RWPE1 (cell line): ENCODE data around the gene MYO18B.

Experiments
- CTCF ChIA-PET: fragments of 350-600 bp; sonication (Branson Sonifier 250); formaldehyde crosslinking; extraction: SDS; loops from one replicate; lab custom pipeline; 2021; lab: Yijun Ruan, JAX
- POLR2A ChIA-PET: fragments of 400-600 bp; formaldehyde crosslinking; extraction: SDS; loops from one replicate; lab custom pipeline; 2020; ENCODE audit warnings: antibody characterized with exemption; ENCODE audit not compliant: low non-redundant PET; lab: Yijun Ruan, JAX
- DNase-seq: peaks from one replicate; pipeline ENCODE4 v3.0.0; 2012; ENCODE audit warnings: low spot score
- H3K27ac ChIP-seq: fragments of 450-650 bp; 2 replicates; pipeline ENCODE4 v1.5.1; 2017
- TF ChIP-seq, protein P1 (sequence below): fragments of 450-650 bp; conservative IDR thresholded peaks from 2 replicates; pipeline ENCODE4 v1.5.1; 2017; ENCODE audit warnings: low read depth, mild to moderate bottlenecking

MYO18B gene

DNA sequence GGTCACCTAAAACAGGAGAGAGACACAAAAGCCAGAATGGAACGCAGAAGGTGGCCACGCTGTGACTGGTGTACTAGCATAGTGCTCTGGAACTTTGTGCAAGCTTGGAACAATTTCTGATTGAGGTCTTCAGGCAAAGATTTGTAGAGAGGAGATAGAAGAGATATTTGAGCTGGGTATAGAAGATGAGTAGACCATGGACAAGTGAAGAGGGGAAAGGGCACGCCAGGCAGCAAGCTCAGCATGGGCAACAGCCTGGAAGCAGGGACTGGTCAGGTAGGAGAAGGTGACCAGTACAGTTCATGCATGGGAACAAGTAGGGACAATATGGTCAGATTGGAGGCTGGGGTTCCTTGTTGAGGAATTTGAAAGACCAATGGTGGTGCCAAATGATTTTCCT, 24.4 kb downstream of the MYO18B start:
- CTCF ChIA-PET: interaction anchor here (0.7 kb wide), 1 partner anchor 564 kb away, joined by 3 read pairs; no protein-coding TSS in a partner anchor
- POLR2A ChIA-PET: no interaction called here

GRCh38 chr22:25770333-25770732, 28.3 kb downstream of the MYO18B start:
- ChIA-PET POLR2A (no interaction called here), CTCF (no interaction called here)
- TF ChIP-seq, protein P1, sequence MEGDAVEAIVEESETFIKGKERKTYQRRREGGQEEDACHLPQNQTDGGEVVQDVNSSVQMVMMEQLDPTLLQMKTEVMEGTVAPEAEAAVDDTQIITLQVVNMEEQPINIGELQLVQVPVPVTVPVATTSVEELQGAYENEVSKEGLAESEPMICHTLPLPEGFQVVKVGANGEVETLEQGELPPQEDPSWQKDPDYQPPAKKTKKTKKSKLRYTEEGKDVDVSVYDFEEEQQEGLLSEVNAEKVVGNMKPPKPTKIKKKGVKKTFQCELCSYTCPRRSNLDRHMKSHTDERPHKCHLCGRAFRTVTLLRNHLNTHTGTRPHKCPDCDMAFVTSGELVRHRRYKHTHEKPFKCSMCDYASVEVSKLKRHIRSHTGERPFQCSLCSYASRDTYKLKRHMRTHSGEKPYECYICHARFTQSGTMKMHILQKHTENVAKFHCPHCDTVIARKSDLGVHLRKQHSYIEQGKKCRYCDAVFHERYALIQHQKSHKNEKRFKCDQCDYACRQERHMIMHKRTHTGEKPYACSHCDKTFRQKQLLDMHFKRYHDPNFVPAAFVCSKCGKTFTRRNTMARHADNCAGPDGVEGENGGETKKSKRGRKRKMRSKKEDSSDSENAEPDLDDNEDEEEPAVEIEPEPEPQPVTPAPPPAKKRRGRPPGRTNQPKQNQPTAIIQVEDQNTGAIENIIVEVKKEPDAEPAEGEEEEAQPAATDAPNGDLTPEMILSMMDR: no peak
- H3K27ac ChIP-seq: no peak overlapping the region
- DNase-seq: no peak

More for the DNA sequence above, 24.4 kb downstream of the MYO18B start:
- no peak for DNase-seq
- H3K27ac ChIP-seq: no peak overlapping the region
- TF ChIP-seq, protein P1: no peak

- DNase-seq: no peak
- TF ChIP-seq, protein P1: no peak
- no peak overlapping the region for H3K27ac ChIP-seq
- CTCF ChIA-PET: interaction anchor here (0.6 to 0.8 kb wide), 5 partner anchors 16 to 277 kb away, joined by 3 to 4 read pairs (median 3); no protein-coding TSS in a partner anchor
- POLR2A ChIA-PET: no interaction called here
These were observed 30.3 kb downstream of the MYO18B start for GRCh38 chr22:25772288-25772687.

DNA sequence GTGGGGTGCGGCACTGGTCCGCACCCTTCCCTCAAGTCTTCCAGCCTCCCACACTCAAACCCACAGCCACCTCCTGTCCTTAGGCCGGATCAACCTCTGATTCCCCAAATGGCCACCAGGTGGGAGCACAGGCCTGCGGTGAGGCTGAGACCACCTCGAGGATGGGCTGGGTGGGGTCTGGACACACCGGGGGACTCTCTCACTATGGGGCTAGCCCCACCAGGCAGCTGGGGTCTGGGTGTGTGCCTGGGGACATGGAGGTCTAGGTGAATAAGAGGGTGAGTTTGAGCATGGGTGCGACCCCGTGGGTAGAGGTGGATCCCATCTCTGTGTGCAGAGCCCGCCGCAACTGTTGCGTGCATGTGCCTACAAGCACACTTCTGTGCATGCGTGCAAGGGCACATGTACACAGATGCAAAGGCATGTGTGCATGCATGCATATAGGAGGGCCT, 32.6 kb downstream of the MYO18B start:
- no peak for DNase-seq
- ChIA-PET POLR2A (no interaction called here), CTCF (no interaction called here)
- H3K27ac ChIP-seq: no peak overlapping the region
- TF ChIP-seq, protein P1: peak; percentile 30

GRCh38 chr22:25775531-25775930, 33.5 kb downstream of the MYO18B start:
- H3K27ac ChIP-seq: no peak overlapping the region
- TF ChIP-seq, protein P1: no peak
- ChIA-PET CTCF (interaction anchor here (0.6 kb wide), 1 partner anchor 193 kb away, joined by 6 read pairs; no protein-coding TSS in a partner anchor), POLR2A (no interaction called here)
- no peak for DNase-seq

- TF ChIP-seq, protein P1: no peak
- ChIA-PET CTCF (no interaction called here), POLR2A (no interaction called here)
- no peak overlapping the region for H3K27ac ChIP-seq
- DNase-seq: no peak
These were observed 35.4 kb downstream of the MYO18B start for GRCh38 chr22:25777411-25777810.

DNA sequence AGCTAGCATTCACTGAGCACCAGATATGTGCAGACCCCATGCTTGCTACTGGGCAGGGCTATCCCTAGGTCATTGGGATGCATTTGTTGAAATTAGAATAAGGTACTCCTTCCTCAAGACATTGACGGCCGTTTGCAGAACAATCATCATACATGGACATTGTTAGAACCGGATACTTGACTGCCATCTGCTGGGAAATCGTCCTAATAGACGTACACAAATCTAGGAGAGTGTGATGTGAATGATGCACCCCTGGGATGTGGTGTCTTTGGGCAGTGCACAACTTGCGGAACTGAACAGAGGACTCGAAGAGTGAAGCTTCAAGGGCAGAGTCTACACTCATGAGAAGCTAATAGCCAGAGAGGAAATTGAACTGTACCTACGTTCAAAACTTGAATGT, 35.9 kb downstream of the MYO18B start:
- ChIA-PET POLR2A (no interaction called here), CTCF (no interaction called here)
- peak; percentile 20 for DNase-seq
- TF ChIP-seq, protein P1: peak; percentile 14; the same call in 1 of the 2 replicates
- no peak overlapping the region for H3K27ac ChIP-seq
